CD8-positive, alpha-beta memory T cell (primary cell): Measurements from ENCODE around the gene HEYL. TPM values are rescaled to one million over a fixed set of nuclear protein-coding genes. Genes with fewer than 3 reads are reported as not detected.

ENCODE experiments used
- CTCF ChIA-PET: fragments of 350-600 bp; sonication (Branson Sonifier 250); formaldehyde crosslinking; loops from one replicate; lab custom pipeline; 2021; ENCODE audit warnings: antibody characterized with exemption; lab: Charles Lee
- POLR2A ChIA-PET: fragments of 350-600 bp; sonication (Branson Sonifier 250); formaldehyde crosslinking; loops from one replicate; lab custom pipeline; 2021; ENCODE audit warnings: antibody characterized with exemption; lab: Charles Lee
- DNase-seq, 5 donors: peaks; one replicate each; pipeline versions ENCODE4 v3.0.0 to v3.0.0-alpha.2; 2020 to 2022; ENCODE audit warnings: mixed read lengths in 1 of 5
- H3K27ac ChIP-seq: one replicate; pipeline ENCODE4 v1.7.0; 2013; ENCODE audit warnings: low read depth, mild to moderate bottlenecking, low read length, moderate library complexity
- H3K27me3 ChIP-seq: 2 replicates; pipeline ENCODE4 v1.7.0; 2013; ENCODE audit warnings: low read length, mild to moderate bottlenecking; ENCODE audit not compliant: insufficient read depth, poor library complexity, severe bottlenecking
- H3K36me3 ChIP-seq: 2 replicates; pipeline ENCODE4 v1.7.0; 2013; ENCODE audit warnings: mild to moderate bottlenecking, low read length, moderate library complexity; ENCODE audit not compliant: insufficient read depth
- H3K4me1 ChIP-seq: 2 replicates; pipeline ENCODE4 v1.7.0; 2013; ENCODE audit warnings: mild to moderate bottlenecking, low read length, moderate library complexity; ENCODE audit not compliant: insufficient read depth
- H3K4me3 ChIP-seq: 2 replicates; pipeline ENCODE4 v1.7.0; 2013; ENCODE audit warnings: mild to moderate bottlenecking, low read length
- H3K9me3 ChIP-seq: 2 replicates; pipeline ENCODE4 v1.7.0; 2013; ENCODE audit warnings: mild to moderate bottlenecking, low read length
- H3K27ac Mint-ChIP-seq, 8 donors: one replicate each; pipeline ENCODE4 v1.8.0; 2020 to 2021; ENCODE audit warnings: mixed read lengths in 8 of 8, mild to moderate bottlenecking in 6 of 8, inconsistent platforms in 3 of 8, moderate library complexity in 3 of 8
- H3K27me3 Mint-ChIP-seq, 2 donors: one replicate each; pipeline ENCODE4 v1.8.0; 2020 to 2021; ENCODE audit warnings: mixed read lengths in 2 of 2, mild to moderate bottlenecking in 1 of 2, moderate library complexity in 1 of 2
- H3K36me3 Mint-ChIP-seq, 3 donors: one replicate each; pipeline ENCODE4 v1.8.0; 2020 to 2021; ENCODE audit warnings: mixed read lengths in 3 of 3, inconsistent platforms in 1 of 3, mild to moderate bottlenecking in 1 of 3
- H3K4me1 Mint-ChIP-seq, 3 donors: one replicate each; pipeline ENCODE4 v1.8.0; 2020 to 2021; ENCODE audit warnings: mixed read lengths in 3 of 3, inconsistent platforms in 1 of 3, mild to moderate bottlenecking in 1 of 3
- H3K4me3 Mint-ChIP-seq, 7 donors: one replicate each; pipeline ENCODE4 v1.8.0; 2020 to 2021; ENCODE audit warnings: mixed read lengths in 7 of 7, mild to moderate bottlenecking in 6 of 7, moderate library complexity in 4 of 7, inconsistent platforms in 2 of 7
- H3K9me3 Mint-ChIP-seq, 5 donors: one replicate each; pipeline ENCODE4 v1.8.0; 2020 to 2022; ENCODE audit warnings: mixed read lengths in 5 of 5, mild to moderate bottlenecking in 3 of 5, moderate library complexity in 2 of 5, inconsistent platforms in 1 of 5
- polyA plus RNA-seq: library from polyadenylated mRNA; unstranded; fragments of 300-500 nt; fragmentation: Illumina TruSeq; gene quantifications from one replicate; pipeline ENCODE4 v1.2.3, GENCODE V29; 2021
- total RNA-seq, 2 experiments: library from RNA; stranded (reverse); gene quantifications; one replicate each; pipeline ENCODE4 v1.2.3, GENCODE V29; 2021

Gene HEYL
- total and polyA plus RNA-seq, 3 experiments from 2014 or later: 0.07 to 0.09 TPM; not detected in 1

DNA sequence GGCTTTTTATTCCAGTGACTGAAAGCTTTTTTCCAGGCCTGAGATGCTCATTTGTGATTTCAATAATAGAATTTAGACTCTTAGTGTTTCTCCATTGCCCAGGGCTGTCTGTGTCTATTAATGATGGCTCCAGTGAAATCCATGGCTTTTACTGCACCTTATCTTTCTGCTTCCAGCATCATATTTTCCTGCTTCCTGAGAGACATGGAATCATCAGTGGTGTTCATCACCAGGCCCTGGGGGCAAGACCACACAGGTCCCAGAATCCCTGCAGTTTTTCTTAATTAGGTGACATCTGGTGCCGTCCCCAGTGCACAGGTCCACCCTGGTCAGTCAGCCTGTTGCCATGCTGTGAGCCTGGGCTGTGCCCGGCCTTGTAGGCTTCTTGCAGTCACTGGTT lies 16.9 kb upstream of the HEYL start:
- no peaks in the 10 kb centered on the region for H3K9me3 ChIP-seq
- DNase-seq: no peak
- H3K27me3 ChIP-seq: peaks cover 6% of the 10 kb centered on the region
- ChIA-PET POLR2A (no interaction called here), CTCF (interaction anchor here (3.8 to 6.5 kb wide), 2 partner anchors 8 to 50 kb away, joined by 30 to 52 read pairs; no protein-coding TSS in a partner anchor)
- H3K4me3 ChIP-seq: no peak overlapping the region
- Mint-ChIP-seq H3K36me3 (no peaks in the 10 kb centered on the region), H3K27me3 (peaks cover 1 to 9% of the 10 kb centered on the region in 2 donors), H3K4me1 (peaks cover 6 to 10% (median 7%) of the 10 kb centered on the region in 3 donors), H3K9me3 (no peaks in the 10 kb centered on the region), H3K27ac (no peak overlapping the region), H3K4me3 (no peak overlapping the region)
- no peaks in the 10 kb centered on the region for H3K4me1 ChIP-seq
- no peak overlapping the region for H3K27ac ChIP-seq
- no peaks in the 10 kb centered on the region for H3K36me3 ChIP-seq

DNA sequence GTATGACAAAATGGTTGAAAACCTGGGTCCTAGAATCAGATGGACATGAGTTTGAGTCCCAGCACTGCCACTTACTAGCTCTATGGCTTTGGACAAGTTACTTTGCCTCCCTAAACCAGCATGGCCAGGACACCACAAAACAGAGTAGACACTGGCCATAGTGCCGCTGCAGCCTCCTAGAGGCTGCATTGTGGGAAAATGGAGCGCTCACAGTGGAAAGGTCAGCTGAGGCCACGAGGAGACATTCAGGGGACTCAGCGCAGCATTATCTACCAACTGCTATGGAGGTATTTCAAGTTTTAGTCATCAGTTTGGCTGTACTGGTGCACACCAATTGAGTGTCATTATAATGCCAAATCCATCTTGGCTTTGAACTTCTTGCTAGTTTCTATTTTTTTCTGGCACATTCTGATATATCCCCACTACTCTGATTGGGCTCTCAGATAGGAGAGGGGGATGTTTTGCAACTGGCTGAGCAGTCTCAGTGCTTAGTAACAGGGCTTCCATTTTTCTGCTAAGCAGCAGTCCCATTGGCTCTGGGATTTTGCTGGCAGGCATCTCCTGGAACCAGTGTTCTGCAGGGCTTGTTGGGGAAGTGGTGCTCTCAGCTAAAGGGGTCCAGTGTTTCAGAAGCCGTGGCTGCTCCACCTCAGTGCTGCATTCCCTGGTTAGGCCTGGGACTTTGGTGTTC lies 16.3 kb upstream of the HEYL start:
- Histone ChIP-seq H3K9me3 (no peaks in the 10 kb centered on the region), H3K36me3 (no peaks in the 10 kb centered on the region), H3K27ac (no peak overlapping the region), H3K4me3 (no peak overlapping the region), H3K27me3 (peaks cover 6% of the 10 kb centered on the region), H3K4me1 (no peaks in the 10 kb centered on the region)
- Mint-ChIP-seq H3K4me1 (peaks cover 6 to 10% (median 7%) of the 10 kb centered on the region in 3 donors), H3K4me3 (no peak overlapping the region), H3K27me3 (peaks cover 1 to 9% of the 10 kb centered on the region in 2 donors), H3K9me3 (no peaks in the 10 kb centered on the region), H3K36me3 (no peaks in the 10 kb centered on the region), H3K27ac (no peak overlapping the region)
- DNase-seq: no peak
- POLR2A ChIA-PET: no interaction called here
- CTCF ChIA-PET: interaction anchor here (1.2 to 6.5 kb wide), 4 partner anchors 7 to 557 kb away, joined by 3 to 52 read pairs (median 18); no protein-coding TSS in a partner anchor

DNA sequence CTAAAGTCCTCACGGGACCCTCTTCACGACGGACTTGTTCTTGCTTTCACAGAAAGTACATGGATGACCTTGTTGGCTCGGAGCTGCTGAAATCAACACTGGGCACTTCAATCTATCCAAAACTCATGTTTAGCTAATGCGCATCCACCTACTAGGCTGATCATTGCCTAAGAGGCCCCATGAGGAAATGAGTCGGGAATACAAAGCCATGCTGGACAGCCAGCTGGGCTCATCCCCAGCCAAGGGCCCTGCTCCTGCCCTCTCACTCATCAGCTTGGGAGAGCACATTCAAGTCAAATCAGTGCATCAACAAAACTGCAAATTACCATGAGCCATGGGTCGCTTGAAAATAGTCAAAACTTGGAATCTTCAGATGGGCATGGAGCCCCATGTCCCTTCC lies 14.8 kb upstream of the HEYL start:
- H3K36me3 Mint-ChIP-seq: no peaks in the 10 kb centered on the region
- ChIA-PET POLR2A (interaction anchor here (0.5 kb wide), 1 partner anchor 683 kb away, joined by 4 read pairs; no protein-coding TSS in a partner anchor), CTCF (interaction anchor here (1.0 to 3.2 kb wide), 10 partner anchors 9 to 555 kb away, joined by 3 to 31 read pairs (median 6); no protein-coding TSS in a partner anchor)
- Histone ChIP-seq H3K4me1 (no peaks in the 10 kb centered on the region), H3K9me3 (no peaks in the 10 kb centered on the region), H3K36me3 (no peaks in the 10 kb centered on the region), H3K27me3 (peaks cover 6% of the 10 kb centered on the region), H3K4me3 (no peak overlapping the region), H3K27ac (no peak overlapping the region)
- peaks cover 1 to 9% of the 10 kb centered on the region in 2 donors for H3K27me3 Mint-ChIP-seq
- H3K27ac Mint-ChIP-seq: no peak overlapping the region
- H3K4me3 Mint-ChIP-seq: no peak overlapping the region
- H3K4me1 Mint-ChIP-seq: peaks cover 6 to 10% (median 7%) of the 10 kb centered on the region in 3 donors
- H3K9me3 Mint-ChIP-seq: no peaks in the 10 kb centered on the region
- no peak for DNase-seq

DNA sequence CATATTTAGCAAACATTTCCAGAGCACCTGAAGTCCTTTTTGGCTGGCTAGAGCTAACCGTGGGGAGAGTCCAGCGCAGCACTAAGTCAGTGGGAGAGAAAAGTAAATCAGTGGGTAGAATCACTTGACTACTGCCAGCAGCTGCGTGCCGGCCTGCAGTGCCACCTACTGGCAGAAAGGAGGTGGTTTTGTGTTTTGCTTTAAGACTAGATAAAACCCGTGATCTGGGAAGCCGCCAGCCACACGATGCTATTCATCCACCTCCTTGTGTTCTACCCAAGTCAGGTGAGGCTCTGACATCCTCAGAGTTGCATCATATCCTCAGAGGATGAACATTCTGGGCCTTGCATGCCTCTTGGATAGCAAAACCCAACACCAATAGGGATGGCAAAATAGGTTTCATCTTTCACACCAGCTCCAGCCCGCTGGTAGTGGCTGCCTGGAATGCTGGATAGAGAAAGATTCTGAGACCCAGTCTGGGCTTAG lies 14.1 kb upstream of the HEYL start:
- H3K27ac ChIP-seq: no peak overlapping the region
- peaks cover 0 to 9% of the 10 kb centered on the region in 2 donors for H3K27me3 Mint-ChIP-seq
- no peaks in the 10 kb centered on the region for H3K4me1 ChIP-seq
- H3K36me3 Mint-ChIP-seq: no peaks in the 10 kb centered on the region
- H3K4me3 Mint-ChIP-seq: no peak overlapping the region
- peak overlapping the region in 1 of 8 donors; percentile 25 for H3K27ac Mint-ChIP-seq
- ChIA-PET POLR2A (interaction anchor here (0.6 kb wide), 1 partner anchor 47 kb away, joined by 6 read pairs; no protein-coding TSS in a partner anchor), CTCF (interaction anchor here (0.8 to 3.2 kb wide), 17 partner anchors 9 to 555 kb away, joined by 3 to 31 read pairs (median 4); no protein-coding TSS in a partner anchor)
- peaks cover 6% of the 10 kb centered on the region for H3K27me3 ChIP-seq
- peaks cover 6 to 10% (median 7%) of the 10 kb centered on the region in 3 donors for H3K4me1 Mint-ChIP-seq
- no peak overlapping the region for H3K4me3 ChIP-seq
- H3K9me3 Mint-ChIP-seq: no peaks in the 10 kb centered on the region
- no peaks in the 10 kb centered on the region for H3K9me3 ChIP-seq
- DNase-seq: peak; percentile 52 to 79 (median 61)
- H3K36me3 ChIP-seq: no peaks in the 10 kb centered on the region

DNA sequence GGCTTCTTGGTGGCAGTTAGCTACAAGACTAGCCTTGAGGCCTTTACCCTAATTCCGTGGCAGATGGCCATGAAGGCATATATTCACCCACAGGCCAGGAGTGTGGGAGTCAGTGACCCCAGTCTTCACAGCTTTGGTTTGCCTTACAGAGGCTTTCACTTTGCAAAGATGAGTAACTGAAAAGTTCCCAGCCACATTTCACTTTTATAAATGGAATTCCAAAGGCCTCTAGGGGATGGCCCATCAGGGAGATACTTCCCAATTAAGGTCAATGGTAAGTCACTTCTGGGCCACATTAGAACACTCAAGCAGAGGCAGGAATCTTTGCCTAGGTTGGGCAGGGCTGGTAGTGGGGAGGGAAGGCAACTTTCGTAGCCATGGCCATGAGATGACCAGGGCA lies 13.1 kb upstream of the HEYL start:
- Histone ChIP-seq H3K27me3 (peaks cover 6% of the 10 kb centered on the region), H3K27ac (no peak overlapping the region), H3K9me3 (no peaks in the 10 kb centered on the region), H3K4me3 (no peak overlapping the region), H3K4me1 (no peaks in the 10 kb centered on the region), H3K36me3 (no peaks in the 10 kb centered on the region)
- Mint-ChIP-seq H3K4me1 (peaks cover 0 to 5% (median 2%) of the 10 kb centered on the region in 3 donors), H3K36me3 (no peaks in the 10 kb centered on the region), H3K27ac (peak overlapping the region in 1 of 8 donors; percentile 50), H3K9me3 (no peaks in the 10 kb centered on the region), H3K27me3 (peaks cover 0 to 9% of the 10 kb centered on the region in 2 donors), H3K4me3 (no peak overlapping the region)
- POLR2A ChIA-PET: no interaction called here
- CTCF ChIA-PET: interaction anchor here (0.9 to 3.2 kb wide), 8 partner anchors 11 to 147 kb away, joined by 3 to 31 read pairs (median 4); no protein-coding TSS in a partner anchor
- no peak for DNase-seq

DNA sequence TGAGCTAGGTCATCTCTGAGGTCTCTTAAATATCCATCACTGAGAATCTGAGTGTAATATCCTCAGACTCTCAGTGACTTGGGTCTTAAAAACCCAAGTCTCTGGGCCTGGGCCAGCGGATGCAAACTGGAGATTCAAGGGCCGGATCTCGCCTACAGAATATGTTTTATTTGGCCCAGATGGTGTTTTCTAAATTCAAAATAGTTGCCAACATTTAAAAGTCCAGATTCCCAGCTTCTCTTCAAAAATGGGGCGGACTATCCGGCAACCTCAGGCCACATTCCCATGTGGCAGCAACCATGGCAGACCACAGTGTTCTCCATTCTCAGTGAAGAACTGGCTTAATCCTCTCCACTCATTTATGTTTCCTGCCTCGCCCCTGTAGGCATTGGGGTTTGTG lies 12.7 kb upstream of the HEYL start:
- no peak overlapping the region for H3K27ac ChIP-seq
- no peak for DNase-seq
- CTCF ChIA-PET: interaction anchor here (1.3 to 3.2 kb wide), 4 partner anchors 21 to 147 kb away, joined by 4 to 31 read pairs (median 4); no protein-coding TSS in a partner anchor
- no peak overlapping the region for H3K4me3 ChIP-seq
- POLR2A ChIA-PET: no interaction called here
- Mint-ChIP-seq H3K9me3 (no peaks in the 10 kb centered on the region), H3K36me3 (no peaks in the 10 kb centered on the region), H3K27ac (no peak overlapping the region), H3K4me1 (peaks cover 0 to 5% (median 2%) of the 10 kb centered on the region in 3 donors), H3K27me3 (peaks cover 0 to 9% of the 10 kb centered on the region in 2 donors), H3K4me3 (no peak overlapping the region)
- H3K4me1 ChIP-seq: no peaks in the 10 kb centered on the region
- peaks cover 6% of the 10 kb centered on the region for H3K27me3 ChIP-seq
- no peaks in the 10 kb centered on the region for H3K9me3 ChIP-seq
- no peaks in the 10 kb centered on the region for H3K36me3 ChIP-seq

DNA sequence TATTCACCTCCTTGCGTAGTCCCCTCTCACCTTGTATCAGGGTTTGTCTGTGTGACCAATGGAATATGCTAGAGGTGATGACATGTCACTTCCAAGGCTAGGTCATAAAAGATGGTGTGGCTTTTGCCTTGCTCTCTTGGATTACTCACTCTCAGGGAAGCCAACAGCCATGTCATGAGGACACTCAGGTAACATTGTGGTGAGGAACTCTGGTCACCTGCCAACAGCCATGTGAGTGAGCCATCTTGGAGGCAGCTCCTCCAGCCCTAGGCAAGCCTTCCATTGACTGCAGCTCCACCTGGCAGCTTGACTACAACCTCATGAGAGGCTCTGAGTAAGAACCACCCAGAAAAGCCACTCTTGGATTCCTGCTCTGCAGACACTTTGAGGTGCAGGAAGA lies 11.0 kb upstream of the HEYL start:
- Mint-ChIP-seq H3K9me3 (no peaks in the 10 kb centered on the region), H3K4me3 (no peak overlapping the region), H3K27me3 (peaks cover 0 to 9% of the 10 kb centered on the region in 2 donors), H3K4me1 (peaks cover 0 to 5% (median 2%) of the 10 kb centered on the region in 3 donors), H3K27ac (no peak overlapping the region), H3K36me3 (no peaks in the 10 kb centered on the region)
- DNase-seq: no peak
- Histone ChIP-seq H3K27ac (no peak overlapping the region), H3K9me3 (no peaks in the 10 kb centered on the region), H3K4me1 (no peaks in the 10 kb centered on the region), H3K27me3 (peaks cover 6% of the 10 kb centered on the region), H3K4me3 (no peak overlapping the region), H3K36me3 (no peaks in the 10 kb centered on the region)
- POLR2A ChIA-PET: no interaction called here
- CTCF ChIA-PET: interaction anchor here (1.2 to 4.3 kb wide), 3 partner anchors 7 to 44 kb away, joined by 3 to 30 read pairs (median 6); no protein-coding TSS in a partner anchor
